WERI-Rb-1 (cell line): Measurements from ENCODE around the gene STPG3.
A peak's percentile ranks its signal among the peaks of the same experiment; 100 is the strongest.
"Not testable (repeated sequence)": the region's sequence is repeated elsewhere in the genome, so short reads cannot be mapped to it uniquely, and the experiment has no call there.

Experiments
- DNase-seq: peaks from one replicate; pipeline ENCODE4 v3.0.0-alpha.2; 2020
- H3K27ac ChIP-seq: fragments of 250-450 bp; sonication (Bioruptor Pico); 2 replicates; pipeline ENCODE4 v1.5.1; 2020; ENCODE audit warnings: mild to moderate bottlenecking, moderate library complexity
- H3K27me3 ChIP-seq: fragments of 250-450 bp; sonication (Bioruptor Pico); 2 replicates; pipeline ENCODE4 v1.5.1; 2021; ENCODE audit warnings: mild to moderate bottlenecking, low read depth, moderate library complexity; ENCODE audit not compliant: insufficient read depth, severe bottlenecking
- H3K36me3 ChIP-seq: fragments of 250-450 bp; sonication (Bioruptor Pico); 2 replicates; pipeline ENCODE4 v1.5.1; 2020; ENCODE audit warnings: mild to moderate bottlenecking, moderate library complexity
- H3K4me3 ChIP-seq: 2 replicates; pipeline ENCODE4 v1.5.1; 2011; ENCODE audit warnings: low read depth, mild to moderate bottlenecking, control low read depth, low read length
- H3K9me3 ChIP-seq: fragments of 250-450 bp; sonication (Bioruptor Pico); 2 replicates; pipeline ENCODE4 v1.5.1; 2021; ENCODE audit warnings: mild to moderate bottlenecking, moderate library complexity; ENCODE audit not compliant: severe bottlenecking
- TF ChIP-seq, protein P1 (sequence below): IDR thresholded peaks from 2 replicates; pipeline ENCODE4 v1.5.1; 2011; ENCODE audit warnings: low read depth, mild to moderate bottlenecking, control low read depth, inconsistent platforms, low read length

The STPG3 gene

GRCh38 chr9:137235424-137236237 is 15.5 kb upstream of the STPG3 start:
- TF ChIP-seq, protein P1, sequence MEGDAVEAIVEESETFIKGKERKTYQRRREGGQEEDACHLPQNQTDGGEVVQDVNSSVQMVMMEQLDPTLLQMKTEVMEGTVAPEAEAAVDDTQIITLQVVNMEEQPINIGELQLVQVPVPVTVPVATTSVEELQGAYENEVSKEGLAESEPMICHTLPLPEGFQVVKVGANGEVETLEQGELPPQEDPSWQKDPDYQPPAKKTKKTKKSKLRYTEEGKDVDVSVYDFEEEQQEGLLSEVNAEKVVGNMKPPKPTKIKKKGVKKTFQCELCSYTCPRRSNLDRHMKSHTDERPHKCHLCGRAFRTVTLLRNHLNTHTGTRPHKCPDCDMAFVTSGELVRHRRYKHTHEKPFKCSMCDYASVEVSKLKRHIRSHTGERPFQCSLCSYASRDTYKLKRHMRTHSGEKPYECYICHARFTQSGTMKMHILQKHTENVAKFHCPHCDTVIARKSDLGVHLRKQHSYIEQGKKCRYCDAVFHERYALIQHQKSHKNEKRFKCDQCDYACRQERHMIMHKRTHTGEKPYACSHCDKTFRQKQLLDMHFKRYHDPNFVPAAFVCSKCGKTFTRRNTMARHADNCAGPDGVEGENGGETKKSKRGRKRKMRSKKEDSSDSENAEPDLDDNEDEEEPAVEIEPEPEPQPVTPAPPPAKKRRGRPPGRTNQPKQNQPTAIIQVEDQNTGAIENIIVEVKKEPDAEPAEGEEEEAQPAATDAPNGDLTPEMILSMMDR = peak; percentile 0; the same call in 1 of the 2 replicates
- H3K36me3 ChIP-seq = no peaks in the 10 kb centered on the region
- H3K4me3 ChIP-seq = peak overlapping the region; percentile 32; the same call in 1 of the 2 replicates
- no peaks in the 10 kb centered on the region for H3K27me3 ChIP-seq
- H3K27ac ChIP-seq = no peak overlapping the region
- DNase-seq = no peak
- no peaks in the 10 kb centered on the region for H3K9me3 ChIP-seq

DNA sequence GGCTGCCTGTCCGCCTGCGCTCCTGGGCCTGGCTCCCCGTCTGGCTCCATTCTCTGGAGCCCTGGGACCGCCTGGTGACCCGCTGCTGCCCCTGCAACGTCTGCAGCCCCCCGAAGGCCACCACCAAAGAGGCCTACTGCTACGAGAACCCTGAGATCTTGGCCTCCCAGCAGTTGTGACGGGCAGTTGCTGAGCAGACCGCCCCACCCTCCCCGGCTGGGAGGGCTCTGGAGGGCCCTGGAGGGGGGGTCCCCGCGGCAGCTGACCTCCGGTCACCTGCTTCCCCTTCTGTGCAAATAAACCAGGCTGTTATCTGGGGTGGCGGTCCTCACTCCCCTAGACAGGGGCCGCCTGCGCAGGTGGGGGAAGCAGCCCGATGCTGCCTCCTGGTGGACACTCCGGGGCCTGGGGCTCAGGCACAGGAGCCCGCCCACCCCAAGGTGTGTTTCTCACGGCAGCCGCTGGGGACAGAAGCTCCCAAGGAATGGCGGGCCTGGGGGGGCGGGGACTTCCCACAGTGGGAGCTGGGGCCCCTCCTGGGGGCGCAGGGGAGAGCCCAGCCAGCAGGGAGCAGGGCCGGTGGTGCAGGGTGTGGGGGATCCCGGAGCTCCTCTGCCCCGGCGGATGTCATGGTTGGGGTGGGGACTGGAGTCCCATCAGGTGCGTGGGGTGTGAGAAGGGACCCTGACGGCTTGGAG is 14.7 kb upstream of the STPG3 start:
- no peaks in the 10 kb centered on the region for H3K36me3 ChIP-seq
- TF ChIP-seq, protein P1 = peak; percentile 76
- peak; percentile 83 for DNase-seq
- H3K27ac ChIP-seq = peak overlapping the region; percentile 56
- no peaks in the 10 kb centered on the region for H3K27me3 ChIP-seq
- no peaks in the 10 kb centered on the region for H3K9me3 ChIP-seq
- H3K4me3 ChIP-seq = peak overlapping the region; percentile 32

DNA sequence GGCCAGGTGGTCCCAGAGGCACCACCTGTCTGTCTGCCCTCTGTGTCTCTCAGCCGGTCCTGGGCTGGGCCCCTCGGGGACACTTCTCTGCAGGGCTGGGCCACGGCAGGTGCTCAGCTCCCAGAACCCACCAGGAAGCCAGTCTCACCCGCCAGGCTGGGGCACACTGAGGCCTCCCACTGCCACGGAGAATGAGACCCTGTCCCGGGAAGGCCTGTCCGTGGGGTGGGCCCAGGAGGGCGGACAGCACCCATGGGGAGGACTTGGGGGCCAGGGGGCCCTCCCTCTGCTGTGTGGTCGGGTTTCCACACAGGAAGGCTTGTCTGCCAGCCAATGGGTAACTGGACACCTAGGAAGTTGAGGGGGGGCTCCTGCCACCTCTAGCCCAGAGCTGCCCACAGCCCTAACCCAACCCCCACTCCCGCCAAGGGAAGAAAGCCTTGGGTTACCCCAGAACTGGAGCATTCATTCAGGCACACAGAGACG is 14.1 kb upstream of the STPG3 start:
- TF ChIP-seq, protein P1 = no peak
- H3K27me3 ChIP-seq = no peaks in the 10 kb centered on the region
- no peak for DNase-seq
- peak overlapping the region; percentile 56 for H3K27ac ChIP-seq
- H3K36me3 ChIP-seq = peaks cover 4% of the 10 kb centered on the region
- H3K9me3 ChIP-seq = no peaks in the 10 kb centered on the region
- no peak overlapping the region for H3K4me3 ChIP-seq

GRCh38 chr9:137237759-137238726 is 13.0 kb upstream of the STPG3 start:
- H3K27me3 ChIP-seq = no peaks in the 10 kb centered on the region
- TF ChIP-seq, protein P1 = no peak
- H3K27ac ChIP-seq = no peak overlapping the region
- peaks cover 15% of the 10 kb centered on the region for H3K36me3 ChIP-seq
- no peak overlapping the region for H3K4me3 ChIP-seq
- H3K9me3 ChIP-seq = no peaks in the 10 kb centered on the region
- DNase-seq = no peak

DNA sequence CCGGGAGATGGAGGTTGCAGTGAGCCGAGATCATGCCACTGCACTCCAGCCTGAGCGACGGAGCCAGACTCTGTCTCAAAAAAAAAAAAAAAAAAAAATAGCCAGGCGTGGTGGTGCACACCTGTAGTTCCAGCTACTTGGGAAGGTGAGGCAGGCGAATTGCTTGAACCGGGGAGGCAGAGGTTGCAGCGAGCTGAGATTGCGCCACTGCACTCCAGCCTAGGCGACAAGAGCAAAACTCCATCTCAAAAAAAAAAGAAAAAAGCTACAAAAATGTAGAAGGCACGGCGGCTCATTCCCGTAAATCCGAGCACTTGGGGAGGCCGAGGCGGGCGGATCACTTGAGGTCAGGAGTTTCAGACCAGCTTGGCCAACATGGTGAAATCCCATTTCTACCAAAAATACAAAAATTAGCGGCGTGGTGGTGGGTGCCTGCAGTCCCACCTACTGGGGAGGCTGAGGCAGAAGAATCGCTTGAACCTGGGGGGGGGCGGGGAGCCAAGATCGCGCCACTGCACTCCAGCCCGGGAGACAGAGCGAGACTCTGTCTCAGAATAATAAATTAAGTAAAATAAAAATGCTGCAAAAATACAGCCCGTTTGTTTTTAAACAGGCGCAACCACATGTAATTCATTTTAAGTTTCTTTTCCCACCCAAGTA is 11.4 kb upstream of the STPG3 start:
- Histone ChIP-seq H3K27ac (peak overlapping the region; percentile 95), H3K36me3 (peaks cover 23% of the 10 kb centered on the region)
- DNase-seq = not testable (repeated sequence)

More for the DNA sequence above, 11.4 kb upstream of the STPG3 start:
- not testable (repeated sequence) for H3K27me3 ChIP-seq, H3K9me3 ChIP-seq
- peak overlapping the region; percentile 63 for H3K4me3 ChIP-seq
